H1 (cell line): ENCODE data around the gene GOLGA1. TPM values are rescaled to one million over a fixed set of nuclear protein-coding genes. Genes with fewer than 3 reads are reported as not detected.

Experiments used
- CTCF ChIA-PET: fragments of 300-600 bp; sonication (Branson Sonifier 250); formaldehyde crosslinking; loops from one replicate; lab custom pipeline; 2021; ENCODE audit not compliant: partially characterized antibody; lab: Charles Lee
- POLR2A ChIA-PET: fragments of 300-600 bp; sonication (Branson Sonifier 250); formaldehyde crosslinking; loops from one replicate; lab custom pipeline; 2021; ENCODE audit warnings: inconsistent platforms; ENCODE audit not compliant: partially characterized antibody; lab: Charles Lee
- DNase-seq, 2 experiments: peaks; one replicate each; pipeline versions ENCODE4 v3.0.0 to v3.0.0-alpha.2; 2010 to 2022; ENCODE audit warnings: low spot score in 2 of 2, low read depth in 1 of 2, mixed read lengths in 1 of 2
- FAIRE-seq: peaks from 2 replicates; lab custom pipeline; 2011; peaks lifted over from hg19 to GRCh38; lab: Jason Lieb, UNC
- H2AFZ ChIP-seq: 2 replicates; pipeline ENCODE4 v1.8.1; 2012; ENCODE audit warnings: low read length, inconsistent platforms
- H2AK5ac ChIP-seq: 2 replicates; pipeline ENCODE4 v1.6.1; 2013; ENCODE audit warnings: low read depth, low read length
- H2BK120ac ChIP-seq: replicated peaks from 2 replicates; pipeline ENCODE3; 2013; ENCODE audit warnings: low read depth, low read length, inconsistent platforms
- H2BK12ac ChIP-seq: 2 replicates; pipeline ENCODE4 v1.6.1; 2013; ENCODE audit warnings: low read depth, low read length
- H2BK15ac ChIP-seq: 2 replicates; pipeline ENCODE4 v1.6.1; 2013; ENCODE audit warnings: low read length
- H2BK20ac ChIP-seq: 2 replicates; pipeline ENCODE4 v1.6.1; 2013; ENCODE audit warnings: low read length
- H2BK5ac ChIP-seq: 2 replicates; pipeline ENCODE4 v1.6.1; 2013; ENCODE audit warnings: low read depth, low read length
- H3K14ac ChIP-seq: 2 replicates; pipeline ENCODE4 v1.6.1; 2013; ENCODE audit warnings: inconsistent platforms; ENCODE audit not compliant: insufficient read length
- H3K18ac ChIP-seq: 2 replicates; pipeline ENCODE4 v1.6.1; 2013; ENCODE audit warnings: low read length; ENCODE audit errors: extremely low read depth
- H3K23ac ChIP-seq: 2 replicates; pipeline ENCODE4 v1.6.1; 2013; ENCODE audit warnings: inconsistent platforms; ENCODE audit not compliant: insufficient read length
- H3K23me2 ChIP-seq: 2 replicates; pipeline ENCODE4 v1.6.1; 2013; ENCODE audit warnings: low read depth, low read length
- H3K27ac ChIP-seq: 2 replicates; pipeline ENCODE4 v1.6.1; 2011; ENCODE audit warnings: low read depth, low read length, inconsistent platforms
- H3K27me3 ChIP-seq, 4 experiments: replicated peaks in 1 of 4; 1 replicate in 1 of 4; 2 replicates in 3 of 4; pipeline versions ENCODE4 v1.6.1 to v1.8.1; 2011 to 2013; ENCODE audit warnings: low read length in 3 of 4, mild to moderate bottlenecking in 3 of 4, inconsistent platforms in 2 of 4, mixed read lengths in 2 of 4, moderate library complexity in 1 of 4; ENCODE audit not compliant: control insufficient read depth in 3 of 4, insufficient read depth in 3 of 4; ENCODE audit errors: extremely low read depth in 1 of 4
- H3K36me3 ChIP-seq, 4 experiments: 2 replicates each; pipeline versions ENCODE4 v1.6.1 to v1.8.1; 2011 to 2013; ENCODE audit warnings: mild to moderate bottlenecking in 4 of 4, low read length in 3 of 4, moderate library complexity in 2 of 4, control low read depth in 1 of 4, inconsistent platforms in 1 of 4; ENCODE audit not compliant: insufficient read depth in 4 of 4, control insufficient read depth in 2 of 4
- H3K4ac ChIP-seq: replicated peaks from 2 replicates; pipeline ENCODE3; 2013; ENCODE audit warnings: low read length, low read depth, mixed read lengths, inconsistent platforms; ENCODE audit not compliant: insufficient read length
- H3K4me1 ChIP-seq, 4 experiments: replicated peaks in 1 of 4; 1 replicate in 1 of 4; 2 replicates in 3 of 4; pipeline versions ENCODE4 v1.6.1 to v1.8.1; 2011 to 2013; ENCODE audit warnings: low read length in 3 of 4, inconsistent platforms in 2 of 4, mixed read lengths in 1 of 4; ENCODE audit not compliant: insufficient read depth in 4 of 4, control insufficient read depth in 3 of 4
- H3K4me2 ChIP-seq, 2 experiments: 2 replicates each; pipeline versions ENCODE4 v1.6.1 to v1.8.1; 2011 to 2013; ENCODE audit warnings: low read depth in 2 of 2, low read length in 2 of 2, control low read depth in 1 of 2, inconsistent platforms in 1 of 2, mild to moderate bottlenecking in 1 of 2; ENCODE audit not compliant: insufficient read depth in 1 of 2
- H3K4me3 ChIP-seq, 4 experiments: fragments of 200-600, 300-600 bp in 1 of 4; sonication (generic), shearing (Covaris generic), sonication (Bioruptor Twin) in 1 of 4; 2 replicates each; pipeline versions ENCODE4 v1.5.1 to v1.8.1; 2011 to 2016; ENCODE audit warnings: low read length in 4 of 4, low read depth in 3 of 4, control low read depth in 2 of 4, inconsistent platforms in 2 of 4, mild to moderate bottlenecking in 2 of 4, mixed read lengths in 1 of 4, moderate library complexity in 1 of 4; ENCODE audit not compliant: insufficient read depth in 2 of 4; ENCODE audit errors: extremely low read depth in 1 of 4
- H3K56ac ChIP-seq: replicated peaks from 2 replicates; pipeline ENCODE3; 2013; ENCODE audit warnings: low read depth, mild to moderate bottlenecking, mixed read lengths, low read length, inconsistent platforms; ENCODE audit not compliant: insufficient read length
- H3K79me1 ChIP-seq: 2 replicates; pipeline ENCODE4 v1.6.1; 2013; ENCODE audit warnings: low read depth, low read length, control low read depth
- H3K79me2 ChIP-seq, 2 experiments: 2 replicates each; pipeline versions ENCODE4 v1.6.1 to v1.8.1; 2012 to 2013; ENCODE audit warnings: low read length in 2 of 2, mild to moderate bottlenecking in 2 of 2, inconsistent platforms in 1 of 2; ENCODE audit not compliant: insufficient read depth in 2 of 2, control insufficient read depth in 1 of 2
- H3K9ac ChIP-seq, 4 experiments: replicated peaks in 1 of 4; 1 replicate in 1 of 4; 2 replicates in 3 of 4; pipeline versions ENCODE4 v1.6.1 to v1.8.1; 2011 to 2013; ENCODE audit warnings: low read depth in 3 of 4, low read length in 3 of 4, control low read depth in 2 of 4, mild to moderate bottlenecking in 2 of 4, moderate library complexity in 2 of 4, inconsistent platforms in 1 of 4; ENCODE audit errors: extremely low read depth in 1 of 4
- H3K9me3 ChIP-seq, 2 experiments: 2 replicates each; pipeline versions ENCODE4 v1.6.1 to v1.8.1; 2012 to 2013; ENCODE audit warnings: mild to moderate bottlenecking in 2 of 2, moderate library complexity in 2 of 2, control low read depth in 1 of 2, inconsistent platforms in 1 of 2, low read depth in 1 of 2, low read length in 1 of 2, mixed read lengths in 1 of 2; ENCODE audit not compliant: insufficient read depth in 2 of 2
- H4K20me1 ChIP-seq, 2 experiments: replicated peaks in 1 of 2; 2 replicates each; pipeline versions ENCODE3 to v1.8.1; 2011 to 2013; ENCODE audit warnings: inconsistent platforms in 2 of 2, low read length in 2 of 2, mild to moderate bottlenecking in 1 of 2; ENCODE audit not compliant: insufficient read depth in 2 of 2, control insufficient read depth in 1 of 2
- H4K5ac ChIP-seq: 2 replicates; pipeline ENCODE4 v1.6.1; 2013; ENCODE audit warnings: low read length, low read depth, mixed read lengths, inconsistent platforms; ENCODE audit not compliant: insufficient read length
- H4K8ac ChIP-seq: 2 replicates; pipeline ENCODE4 v1.8.0; 2013; ENCODE audit warnings: mild to moderate bottlenecking, moderate library complexity, low read length, inconsistent platforms; ENCODE audit not compliant: insufficient read depth; ENCODE audit errors: extremely low read depth
- H4K91ac ChIP-seq: replicated peaks from 2 replicates; pipeline ENCODE3; 2013; ENCODE audit warnings: low read length, mixed read lengths, inconsistent platforms; ENCODE audit not compliant: insufficient read length
- BCL11A ChIP-seq, 2 experiments: IDR thresholded peaks; one replicate each; pipeline ENCODE4 v1.6.1; 2011; ENCODE audit warnings: low read depth in 2 of 2, low read length in 2 of 2, mild to moderate bottlenecking in 2 of 2
- CBX5 ChIP-seq: fragments of 300-800, 300-1000 bp; sonication (generic); IDR thresholded peaks from 2 replicates; pipeline ENCODE4 v1.7.1; 2016; ENCODE audit warnings: antibody characterized with exemption, low read length, low read depth
- KDM1A ChIP-seq: fragments of 200-600, 300-600 bp; sonication (generic); IDR thresholded peaks from 2 replicates; pipeline ENCODE4 v1.7.1; 2016; ENCODE audit warnings: mild to moderate bottlenecking, low read length, borderline replicate concordance
- KDM5A ChIP-seq: fragments of 200-600 bp; IDR thresholded peaks from 2 replicates; pipeline ENCODE4 v1.7.1; 2012; ENCODE audit warnings: mild to moderate bottlenecking, low read length, inconsistent platforms, mixed read lengths
- MAFK ChIP-seq: IDR thresholded peaks from 2 replicates; pipeline ENCODE4 v1.6.1; 2012; ENCODE audit warnings: low read depth, mild to moderate bottlenecking, improper control_type of control experiment, low read length
- RFX5 ChIP-seq: IDR thresholded peaks from 2 replicates; pipeline ENCODE4 v1.6.1; 2011; ENCODE audit warnings: low read depth, low read length, improper control_type of control experiment, borderline replicate concordance
- SP2 ChIP-seq: IDR thresholded peaks from 2 replicates; pipeline ENCODE4 v1.6.1; 2012; ENCODE audit warnings: mild to moderate bottlenecking, low read length, inconsistent platforms
- ZNF274 ChIP-seq: IDR thresholded peaks from 2 replicates; pipeline ENCODE4 v1.7.0; 2012; ENCODE audit warnings: low read length, borderline replicate concordance; ENCODE audit errors: extremely low read depth
- WGBS, 2 experiments: shearing (Covaris generic) in 1 of 2; methylation state at CpG; one replicate each; pipeline versions ENCODE4 v1.1.6 to v1.1.7; 2013 to 2015; ENCODE audit warnings: low lambda C conversion rate in 2 of 2, mixed read lengths in 2 of 2, inconsistent platforms in 1 of 2, low coverage in 1 of 2, missing lambda C conversion rate in 1 of 2; ENCODE audit not compliant: insufficient replicate concordance in 2 of 2, insufficient coverage in 1 of 2, insufficient read length in 1 of 2; ENCODE audit errors: extremely low coverage in 1 of 2, missing lambda C conversion rate in 1 of 2; 5-methylcytosine and 5-hydroxymethylcytosine counted together
- polyA plus RNA-seq, 7 experiments: library from polyadenylated mRNA; depleted of rRNA in 3 of 7; stranded (reverse) in 5 of 7; unstranded in 2 of 7; fragments of >200 nt in 5 of 7; fragments of 200-250 nt in 2 of 7; gene quantifications; 1 replicate in 5 of 7; 2 replicates in 1 of 7; 4 replicates in 1 of 7; pipeline versions ENCODE4 v1.2.1 to v1.2.3, GENCODE V29; 2011 to 2013; ENCODE audit warnings: missing spikeins in 2 of 7, mixed read lengths in 2 of 7
- total RNA-seq: library from RNA; stranded (reverse); fragmentation: NEBNext Ultra II Directional; extraction: Animal tissue kit (Norgen Biotek cat#: 25700); gene quantifications from 2 replicates; pipeline ENCODE4 v1.2.1, GENCODE V29; 2021
- TF ChIP-seq, protein P1 (sequence below): IDR thresholded peaks from 2 replicates; pipeline ENCODE4 v1.6.1; 2012; ENCODE audit warnings: inconsistent platforms

The GOLGA1 gene
- total and polyA plus RNA-seq, 2 of the 8 experiments (the other 6 are each of a cell fraction or from before 2014, with no cell fraction given) = 4.8 to 6.5 TPM

DNA sequence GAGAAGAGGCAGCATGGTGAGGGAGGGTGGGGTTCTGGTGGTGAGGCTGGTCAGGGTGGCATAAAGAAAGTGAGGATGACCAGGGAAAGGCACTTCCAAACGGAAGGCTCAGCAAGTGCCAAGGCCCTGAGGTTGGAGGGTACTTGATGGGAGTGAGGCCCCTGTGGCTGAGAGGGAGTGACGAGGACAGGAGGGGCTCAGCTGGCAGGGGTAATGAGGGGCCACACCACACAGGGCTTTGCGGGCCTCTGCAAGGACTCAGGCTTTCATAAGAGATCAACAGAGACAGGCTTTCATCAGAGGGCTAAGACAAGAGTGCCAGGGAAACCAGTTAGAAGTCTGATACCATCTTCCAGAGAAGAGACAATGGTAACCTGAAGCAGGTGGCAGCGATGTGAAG is 55.3 kb downstream of the GOLGA1 start:
- no peak overlapping the region for H2BK12ac ChIP-seq
- H4K5ac ChIP-seq = no peak overlapping the region
- no peak overlapping the region for H3K23ac ChIP-seq
- no peak overlapping the region; the same call in 1 of the 2 replicates for H2BK5ac ChIP-seq
- no peak overlapping the region for H3K4me2 ChIP-seq
- no peak overlapping the region for H3K14ac ChIP-seq
- 0 out of 2 replicates have a peak, but pooled peaks cover 2% of the 10 kb centered on the region for H3K79me1 ChIP-seq
- 98% methylated on average over 4 of the region's 4 CpGs; no CpG with 5 or more reads in 1 of the 2 experiments for WGBS, 2 experiments
- H3K27me3 ChIP-seq = no peaks in the 10 kb centered on the region
- H2BK20ac ChIP-seq = no peak overlapping the region
- no peaks in the 10 kb centered on the region; a peak in 1 of 4 replicates for H3K9me3 ChIP-seq
- no peak overlapping the region for H3K27ac ChIP-seq
- no peak overlapping the region for H2AK5ac ChIP-seq
- H3K18ac ChIP-seq = no peak overlapping the region
- no peak overlapping the region for H4K91ac ChIP-seq
- CTCF ChIA-PET = interaction anchor here (0.6 to 6.3 kb wide), 3 partner anchors 7 to 143 kb away, joined by 3 to 55 read pairs (median 3); partner anchors contain the start of genes ARPC5L and RPL35
- 0 out of 2 replicates have a peak overlapping the region, but pooled peaks have one; percentile 18 for H2BK15ac ChIP-seq
- FAIRE-seq (no peak), DNase-seq (no peak)
- peaks cover 5 to 12% (median 12%) of the 10 kb centered on the region in 4 experiments for H3K4me1 ChIP-seq
- no peak overlapping the region for H3K9ac ChIP-seq
- no peak overlapping the region for H2AFZ ChIP-seq
- H3K4me3 ChIP-seq = no peak overlapping the region
- H3K23me2 ChIP-seq = no peaks in the 10 kb centered on the region
- H2BK120ac ChIP-seq = no peak overlapping the region
- H3K36me3 ChIP-seq = no peaks in the 10 kb centered on the region; a peak in 1 of 8 replicates
- POLR2A ChIA-PET = interaction anchor here (31.1 kb wide), 1 partner anchor 22 kb away, joined by 573 read pairs; the partner anchor contains the start of genes ARPC5L, RPL35 and WDR38
- H4K8ac ChIP-seq = no peak overlapping the region
- no peak overlapping the region for H3K56ac ChIP-seq
- H4K20me1 ChIP-seq = peaks cover 0 to 2% of the 10 kb centered on the region in 2 experiments
- H3K4ac ChIP-seq = no peak overlapping the region
- no peaks in the 10 kb centered on the region for H3K79me2 ChIP-seq
- TF ChIP-seq, protein P1, sequence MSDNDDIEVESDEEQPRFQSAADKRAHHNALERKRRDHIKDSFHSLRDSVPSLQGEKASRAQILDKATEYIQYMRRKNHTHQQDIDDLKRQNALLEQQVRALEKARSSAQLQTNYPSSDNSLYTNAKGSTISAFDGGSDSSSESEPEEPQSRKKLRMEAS = no peak
- TF ChIP-seq KDM5A (no peak), KDM1A (no peak), BCL11A (IDR thresholded peaks at IDR 0.05; ENCODE audit: low read depth in 2 of 2, low read length in 2 of 2) (no peak), ZNF274 (no peak), CBX5 (no peak), SP2 (no peak), MAFK (no peak), RFX5 (no peak)
